HG02943 (cell line): ENCODE measurements around the gene TMEM178B.
"Not testable (repeated sequence)": the region's sequence is repeated elsewhere in the genome, so short reads cannot be mapped to it uniquely, and the experiment has no call there.

Experiments
- ATAC-seq: cut with Tn5 transposase; IDR thresholded peaks from one replicate; pipeline ENCODE4 v1.9.1; 2021; ENCODE audit warnings: mild to moderate bottlenecking, low read depth, moderate library complexity; ENCODE audit not compliant: unreplicated experiment

The TMEM178B gene

DNA sequence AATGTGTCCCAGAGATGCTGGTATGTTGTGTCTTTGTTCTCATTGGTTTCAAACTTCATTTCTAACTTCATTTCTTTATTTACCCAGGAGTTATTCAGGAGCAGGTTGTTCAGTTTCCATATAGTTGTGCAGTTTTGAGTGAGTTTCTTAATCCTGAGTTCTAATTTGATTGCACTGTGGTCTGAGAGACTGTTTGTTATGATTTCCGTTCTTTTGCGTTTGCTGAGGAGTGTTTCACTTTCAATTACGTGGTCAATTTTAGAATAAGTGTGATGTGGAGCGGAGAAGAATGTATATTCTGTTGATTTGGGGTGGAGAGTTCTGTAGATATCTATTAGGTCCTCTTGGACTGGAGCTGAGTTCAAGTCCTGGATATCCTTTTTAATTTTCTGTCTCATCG, 103.3 kb downstream of the TMEM178B start:
- ATAC-seq: not testable (repeated sequence)

- no peak for ATAC-seq
These were observed 104.7 kb downstream of the TMEM178B start for GRCh38 chr7:141178486-141179135.

DNA sequence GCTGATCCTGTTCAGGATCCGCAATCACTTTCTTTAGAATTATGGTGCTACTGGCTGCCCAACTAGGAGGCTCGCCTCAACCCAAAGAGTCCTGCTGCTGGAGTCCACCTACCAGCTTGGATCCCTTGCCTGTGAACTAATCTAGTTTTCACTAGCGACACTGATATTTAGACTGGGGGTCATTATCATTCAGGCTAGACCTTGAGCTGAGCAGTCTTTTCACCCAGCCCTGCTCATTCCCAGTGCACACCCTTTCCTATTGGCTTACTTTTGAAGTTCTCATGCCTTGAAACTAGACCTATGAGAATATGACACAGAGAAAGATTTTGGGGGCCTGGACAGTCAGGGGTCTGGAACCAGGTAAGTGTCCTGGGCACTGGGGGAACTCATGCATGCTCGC, 107.9 kb downstream of the TMEM178B start:
- ATAC-seq: no peak

GRCh38 chr7:141184532-141185190, 110.8 kb downstream of the TMEM178B start:
- no peak for ATAC-seq

DNA sequence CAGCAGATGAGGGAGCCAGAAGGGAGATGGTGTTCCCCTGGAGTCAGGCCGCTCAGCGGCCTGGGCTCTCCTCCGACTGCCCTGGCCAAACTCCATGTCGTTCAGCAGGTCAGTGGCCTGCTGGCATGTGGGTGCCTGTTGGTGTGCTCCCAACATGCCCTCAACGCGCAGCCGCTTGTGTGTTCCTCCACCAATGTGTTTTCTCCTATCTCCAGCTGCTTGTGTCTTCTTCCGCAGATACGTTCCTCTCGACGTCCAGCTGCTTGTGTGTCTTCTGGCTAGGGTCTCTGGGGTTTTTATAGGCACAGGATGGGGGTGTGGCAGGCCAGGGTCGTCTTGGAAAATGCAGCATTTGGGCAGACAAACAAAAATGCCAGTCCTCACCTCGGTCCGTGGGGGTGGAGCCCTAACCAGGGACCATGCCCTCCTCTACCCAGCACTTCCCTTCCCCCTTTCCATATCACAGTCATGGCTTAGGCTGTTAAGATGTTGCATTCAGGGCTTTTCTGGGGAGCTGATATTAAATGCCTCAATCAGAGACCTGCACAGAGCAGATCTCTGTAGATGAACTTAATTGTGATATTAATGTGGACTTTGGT, 111.6 kb downstream of the TMEM178B start:
- ATAC-seq: no peak

DNA sequence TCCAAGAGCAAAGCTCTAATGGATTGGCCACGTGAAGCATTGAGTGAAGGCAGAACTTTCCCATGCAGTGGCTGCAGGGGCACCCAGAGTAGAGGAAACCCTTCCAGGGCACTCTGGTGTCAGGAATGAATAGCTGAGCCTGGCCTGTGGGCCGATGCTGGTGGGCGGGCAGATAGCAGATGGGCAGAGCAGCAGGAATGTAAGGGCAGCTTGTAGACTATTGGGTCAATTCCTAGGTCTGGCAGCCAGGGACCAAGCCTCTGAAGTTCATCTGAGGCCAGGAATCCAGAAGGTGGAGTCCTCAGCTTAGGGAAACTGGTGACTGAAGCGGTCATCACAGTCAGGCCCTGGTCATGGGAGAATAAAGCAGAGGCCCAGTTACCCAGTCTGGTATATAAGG, 115.4 kb downstream of the TMEM178B start:
- ATAC-seq: no peak

DNA sequence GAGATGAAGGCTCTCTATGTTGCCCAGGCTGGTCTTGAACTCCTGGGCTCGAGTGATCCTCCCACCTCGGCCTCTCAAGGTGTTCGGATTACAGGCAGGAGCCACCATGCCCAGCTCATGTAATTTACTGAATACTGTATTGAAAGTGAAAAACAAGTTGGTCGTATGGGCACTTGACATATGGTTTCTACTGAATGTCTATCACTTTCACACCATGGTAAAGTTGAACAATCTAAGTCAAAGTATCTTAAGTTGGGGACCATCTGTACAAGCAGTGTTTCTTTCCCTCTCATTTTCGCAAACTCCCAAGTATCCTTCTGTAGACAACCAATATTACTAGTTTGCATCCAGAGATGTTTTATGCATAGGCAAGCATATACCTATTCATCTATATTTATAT, 116.6 kb downstream of the TMEM178B start:
- ATAC-seq: no peak

- no peak for ATAC-seq
These were observed 117.4 kb downstream of the TMEM178B start for GRCh38 chr7:141191277-141191676.

- ATAC-seq: no peak
These were observed 119.2 kb downstream of the TMEM178B start for GRCh38 chr7:141193066-141193465.

DNA sequence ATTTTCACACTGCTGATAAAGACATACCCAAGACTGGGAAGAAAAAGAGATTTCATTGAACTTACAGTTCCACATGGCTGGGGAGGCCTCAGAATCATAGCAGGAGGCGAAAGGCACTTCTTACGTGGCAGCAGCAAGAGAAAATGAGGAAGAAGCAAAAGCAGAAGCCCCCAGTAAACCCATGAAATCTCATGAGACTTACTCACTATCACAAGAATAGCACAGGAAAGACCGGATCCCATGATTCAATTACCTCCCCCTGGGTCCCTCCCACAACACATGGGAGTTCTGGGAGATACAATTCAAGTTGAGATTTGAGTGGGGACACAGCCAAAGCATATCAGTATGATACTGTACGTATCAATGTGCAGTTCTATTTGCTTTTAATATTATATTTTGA, 121.9 kb downstream of the TMEM178B start:
- ATAC-seq: not testable (repeated sequence)

- ATAC-seq: no peak
These were observed 124.5 kb downstream of the TMEM178B start for GRCh38 chr7:141198194-141198958.

DNA sequence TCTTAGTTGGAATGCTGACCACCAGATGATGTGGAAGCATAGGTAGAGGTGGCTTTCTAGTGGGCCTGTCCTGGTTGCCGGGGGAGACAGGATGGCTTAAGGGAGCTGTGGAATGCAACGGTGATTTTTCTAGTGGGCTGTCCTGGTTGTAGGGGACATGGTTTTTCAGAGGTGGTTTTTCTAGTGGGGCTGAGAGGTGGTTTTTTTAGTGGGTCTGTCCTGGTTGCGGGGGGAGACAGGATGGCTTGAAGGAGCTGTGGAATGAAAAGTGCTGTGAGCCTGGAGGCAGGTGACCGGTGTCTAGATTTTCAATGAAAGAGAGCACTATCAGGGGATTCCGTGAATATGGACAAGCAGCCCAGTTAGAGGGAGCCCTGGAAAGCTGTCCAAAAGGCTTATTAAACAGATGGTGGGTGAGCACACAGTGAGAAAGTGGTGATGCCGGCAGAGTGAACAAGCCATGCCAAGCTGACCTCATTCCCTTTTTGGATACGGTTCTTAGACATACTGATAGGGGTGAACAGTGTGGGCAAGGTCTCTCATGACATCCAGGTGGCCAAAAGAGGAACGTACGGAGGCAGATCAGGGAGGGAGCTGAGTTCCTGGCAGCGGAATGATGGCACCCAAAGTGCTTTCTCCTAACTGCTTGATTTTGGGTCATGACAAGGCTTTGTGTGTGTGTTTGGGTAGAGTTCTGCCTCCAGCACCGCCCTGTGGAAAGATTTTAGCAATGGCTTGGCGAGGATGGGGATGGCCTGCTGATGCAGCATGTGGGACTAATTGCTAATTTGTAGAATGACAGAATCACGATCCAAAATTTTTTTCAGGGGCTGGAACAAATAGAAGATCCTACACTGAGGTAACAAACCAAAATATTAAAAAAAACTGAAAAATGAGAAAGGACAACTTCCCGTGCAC, 126.6 kb downstream of the TMEM178B start:
- no peak for ATAC-seq

DNA sequence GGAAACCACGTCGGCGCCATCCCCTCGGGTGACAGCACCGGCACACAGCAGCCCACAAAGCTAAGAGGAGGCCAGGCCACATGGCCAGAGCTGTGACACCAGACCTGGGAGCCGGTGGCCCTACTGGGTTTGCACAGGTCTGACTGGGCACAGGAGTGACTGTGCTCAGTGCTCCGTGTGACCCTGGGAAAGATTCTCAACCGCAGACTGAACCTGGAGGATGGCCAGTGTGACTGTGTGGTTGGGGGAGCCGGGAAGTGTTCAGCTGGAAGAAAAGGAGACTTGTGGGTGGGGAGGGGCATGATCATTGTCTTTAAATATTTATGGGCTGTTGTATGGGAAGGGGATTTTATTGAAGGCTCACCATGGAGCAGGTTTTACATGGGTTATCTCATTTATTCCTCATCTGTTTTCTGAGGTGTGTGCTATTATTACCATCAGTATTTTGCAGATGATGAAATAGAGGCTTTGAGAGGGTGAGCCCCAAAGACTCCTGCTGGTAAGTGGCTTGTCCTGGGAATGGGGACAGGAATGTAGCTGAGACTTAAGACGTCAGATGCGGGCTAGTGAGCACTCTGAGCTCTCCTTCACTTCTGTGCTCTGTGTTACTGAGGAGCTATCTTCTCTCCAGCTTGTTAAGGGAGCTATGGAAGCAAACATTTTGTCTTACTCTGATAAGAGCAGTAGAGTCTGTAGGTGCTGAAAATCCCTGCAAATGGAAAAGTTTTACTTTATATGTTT, 127.5 kb downstream of the TMEM178B start:
- no peak for ATAC-seq

DNA sequence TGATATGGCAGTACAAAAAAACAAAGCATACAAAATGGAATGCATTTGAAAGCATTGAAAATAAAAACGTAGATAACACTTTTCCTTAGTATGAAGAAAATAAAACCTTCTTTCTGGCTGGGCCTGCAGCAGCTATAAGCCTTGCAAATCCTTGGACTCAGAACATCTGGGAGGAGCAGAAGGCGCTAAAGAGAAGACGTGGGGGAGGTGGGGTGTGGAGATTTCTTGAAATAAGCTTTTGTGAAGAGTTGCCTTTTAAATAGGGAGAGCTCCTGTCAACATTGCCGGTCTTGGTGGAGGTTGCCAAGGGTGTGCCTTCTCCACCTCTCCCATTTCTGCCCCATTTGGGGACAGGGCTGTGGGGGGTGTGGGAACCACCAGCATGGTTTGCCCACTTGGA, 128.7 kb downstream of the TMEM178B start:
- no peak for ATAC-seq

DNA sequence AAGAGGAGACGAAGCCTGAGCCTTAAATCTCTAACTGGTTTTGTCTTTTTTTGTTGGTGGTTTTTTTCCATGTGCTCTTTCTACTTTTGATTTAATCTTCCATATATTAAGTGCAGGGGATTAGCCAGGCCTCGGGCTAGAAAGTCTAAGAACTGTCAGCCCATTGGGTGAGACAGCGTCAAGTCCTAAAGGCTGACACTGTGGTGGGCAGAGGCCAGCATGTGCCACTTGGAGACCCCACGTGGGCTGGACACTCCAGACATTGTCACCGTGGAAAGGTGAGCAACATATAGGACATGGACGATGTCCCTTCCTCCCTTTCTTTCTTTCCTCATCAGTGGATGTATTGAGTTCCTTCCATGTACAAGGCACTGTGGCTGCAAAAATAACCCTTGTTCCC, 129.3 kb downstream of the TMEM178B start:
- ATAC-seq: no peak

DNA sequence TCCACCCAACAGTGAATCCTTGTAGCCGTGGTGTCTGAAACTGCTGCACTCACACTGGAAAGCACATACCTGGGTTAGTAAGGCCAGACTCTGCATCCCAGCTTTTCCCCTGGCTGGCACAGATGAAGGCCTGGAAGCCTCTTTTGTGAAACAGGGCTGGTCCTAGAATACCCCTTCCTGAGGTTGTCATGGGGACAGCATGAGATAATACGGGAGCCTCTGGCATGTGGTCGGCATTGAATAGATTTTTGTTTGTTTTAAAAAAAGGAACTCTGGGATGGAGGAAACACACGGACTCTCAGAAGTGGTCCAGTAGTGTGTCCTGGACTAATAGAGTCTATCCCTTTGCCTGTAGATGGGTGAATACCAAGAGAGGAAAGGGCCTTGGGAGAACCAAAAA, 129.7 kb downstream of the TMEM178B start:
- no peak for ATAC-seq

DNA sequence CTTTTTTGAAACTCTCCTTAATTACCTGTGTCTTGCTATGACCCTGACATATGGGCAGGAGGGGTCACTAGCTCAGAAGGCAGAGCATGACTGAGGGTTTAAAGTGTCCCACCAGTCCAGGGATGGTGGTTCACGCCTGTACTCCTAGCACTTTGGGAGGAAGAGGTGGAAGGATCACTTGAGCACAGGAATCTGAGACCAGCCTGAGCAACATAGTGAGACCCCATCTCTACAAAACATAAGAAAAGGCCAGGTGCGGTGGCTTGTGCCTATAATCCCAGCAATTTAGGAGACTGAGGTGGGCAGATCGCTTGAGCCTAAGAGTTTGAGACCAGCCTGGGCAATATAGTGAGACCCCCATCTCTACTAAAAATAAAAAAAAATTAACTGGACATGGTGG, 133.8 kb downstream of the TMEM178B start:
- ATAC-seq: no peak

DNA sequence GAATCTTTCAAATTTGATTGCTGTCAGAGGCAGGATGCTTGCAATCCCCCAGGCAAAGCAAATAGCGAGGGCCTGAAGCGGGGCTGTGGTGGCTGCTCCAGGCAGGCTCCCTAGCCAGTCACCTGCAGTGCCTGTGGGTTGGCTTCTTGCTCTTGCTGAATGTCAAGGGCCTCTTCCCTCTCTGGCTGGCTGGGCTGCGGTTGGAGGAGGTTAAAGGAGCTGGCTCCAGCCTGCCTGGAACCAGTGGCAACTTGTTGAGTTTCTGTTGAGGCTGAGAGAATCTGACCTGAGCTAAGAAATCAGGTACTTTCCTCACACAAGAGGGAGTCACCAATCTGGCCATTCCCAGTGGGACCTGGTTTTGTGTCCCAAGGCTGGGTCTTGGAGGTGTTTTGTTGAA, 134.7 kb downstream of the TMEM178B start:
- ATAC-seq: no peak

DNA sequence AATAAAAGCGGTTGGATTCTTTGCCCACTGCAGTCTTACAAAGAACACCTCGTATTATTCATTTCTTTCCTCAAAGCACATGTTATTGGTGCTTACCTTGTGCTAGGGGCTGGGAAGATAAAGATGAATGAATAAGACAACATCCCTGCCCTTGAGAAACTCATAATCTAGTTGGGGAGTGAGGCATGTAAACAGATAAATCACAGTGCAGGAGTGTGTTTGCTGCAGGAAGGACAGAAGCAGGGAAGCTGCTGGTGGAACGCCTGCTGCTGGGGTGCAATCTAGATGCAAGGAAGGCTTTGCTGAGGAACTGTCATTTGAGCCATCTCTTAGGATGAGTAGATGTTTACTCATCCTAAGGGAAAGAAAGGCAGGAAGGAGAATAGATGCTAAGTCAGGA, 135.6 kb downstream of the TMEM178B start:
- ATAC-seq: no peak

- no peak for ATAC-seq
These were observed 137.0 kb downstream of the TMEM178B start for GRCh38 chr7:141210862-141211261.
